H1 (cell line): ENCODE measurements around the gene PLCB1. TPM values are rescaled to one million over a fixed set of nuclear protein-coding genes. Genes with fewer than 3 reads are reported as not detected.

Experiments used
- ATF3 ChIP-seq: IDR thresholded peaks from 2 replicates; pipeline ENCODE4 v1.6.1; 2011; ENCODE audit warnings: low read depth, mild to moderate bottlenecking, low read length; ENCODE audit not compliant: insufficient read depth
- CHD7 ChIP-seq: fragments of 300-600 bp; sonication (generic); IDR thresholded peaks from 2 replicates; pipeline ENCODE4 v1.7.1; 2012; ENCODE audit warnings: low read length, moderate library complexity, mild to moderate bottlenecking, inconsistent platforms; ENCODE audit not compliant: insufficient replicate concordance
- HDAC6 ChIP-seq: IDR thresholded peaks from one replicate; pipeline ENCODE4 v1.7.1; 2012; ENCODE audit warnings: low read depth, mild to moderate bottlenecking, inconsistent platforms, low read length, moderate library complexity
- NANOG ChIP-seq: IDR thresholded peaks from 2 replicates; pipeline ENCODE4 v1.6.1; 2011; ENCODE audit warnings: low read length, low read depth, mild to moderate bottlenecking, inconsistent platforms; ENCODE audit not compliant: insufficient read depth, poor library complexity, severe bottlenecking
- PHF8 ChIP-seq: fragments of 200-600 bp; sonication (generic); conservative IDR thresholded peaks from 2 replicates; pipeline ENCODE4 v1.7.1; 2012; ENCODE audit warnings: low read depth, mild to moderate bottlenecking, inconsistent platforms, low read length, moderate library complexity
- RXRA ChIP-seq: IDR thresholded peaks from 2 replicates; pipeline ENCODE4 v1.6.1; 2011; ENCODE audit warnings: low read depth, mild to moderate bottlenecking, low read length, moderate library complexity; ENCODE audit not compliant: insufficient read depth
- polyA plus RNA-seq, 7 experiments: library from polyadenylated mRNA; depleted of rRNA in 3 of 7; stranded (reverse) in 5 of 7; unstranded in 2 of 7; fragments of >200 nt in 5 of 7; fragments of 200-250 nt in 2 of 7; gene quantifications; 1 replicate in 5 of 7; 2 replicates in 1 of 7; 4 replicates in 1 of 7; pipeline versions ENCODE4 v1.2.1 to v1.2.3, GENCODE V29; 2011 to 2013; ENCODE audit warnings: missing spikeins in 2 of 7, mixed read lengths in 2 of 7
- total RNA-seq: library from RNA; stranded (reverse); fragmentation: NEBNext Ultra II Directional; extraction: Animal tissue kit (Norgen Biotek cat#: 25700); gene quantifications from 2 replicates; pipeline ENCODE4 v1.2.1, GENCODE V29; 2021
- TF ChIP-seq, protein P1 (sequence below), 3 experiments: IDR thresholded peaks; 1 replicate in 2 of 3; 2 replicates in 1 of 3; pipeline versions ENCODE4 v1.5.1 to v1.6.1; 2011; ENCODE audit warnings: low read length in 3 of 3, mild to moderate bottlenecking in 3 of 3, inconsistent platforms in 2 of 3, low read depth in 1 of 3, moderate library complexity in 1 of 3; ENCODE audit not compliant: insufficient read depth in 1 of 3; ENCODE audit errors: control extremely low read depth in 1 of 3

The PLCB1 gene
- total and polyA plus RNA-seq, 2 of the 8 experiments (the other 6 are each of a cell fraction or from before 2014, with no cell fraction given): 2.6 to 9.1 TPM

- no peak for TF ChIP-seq CHD7
- TF ChIP-seq ATF3: no peak
- no peak for TF ChIP-seq PHF8
- TF ChIP-seq RXRA: no peak
- TF ChIP-seq NANOG: no peak
- TF ChIP-seq, protein P1, sequence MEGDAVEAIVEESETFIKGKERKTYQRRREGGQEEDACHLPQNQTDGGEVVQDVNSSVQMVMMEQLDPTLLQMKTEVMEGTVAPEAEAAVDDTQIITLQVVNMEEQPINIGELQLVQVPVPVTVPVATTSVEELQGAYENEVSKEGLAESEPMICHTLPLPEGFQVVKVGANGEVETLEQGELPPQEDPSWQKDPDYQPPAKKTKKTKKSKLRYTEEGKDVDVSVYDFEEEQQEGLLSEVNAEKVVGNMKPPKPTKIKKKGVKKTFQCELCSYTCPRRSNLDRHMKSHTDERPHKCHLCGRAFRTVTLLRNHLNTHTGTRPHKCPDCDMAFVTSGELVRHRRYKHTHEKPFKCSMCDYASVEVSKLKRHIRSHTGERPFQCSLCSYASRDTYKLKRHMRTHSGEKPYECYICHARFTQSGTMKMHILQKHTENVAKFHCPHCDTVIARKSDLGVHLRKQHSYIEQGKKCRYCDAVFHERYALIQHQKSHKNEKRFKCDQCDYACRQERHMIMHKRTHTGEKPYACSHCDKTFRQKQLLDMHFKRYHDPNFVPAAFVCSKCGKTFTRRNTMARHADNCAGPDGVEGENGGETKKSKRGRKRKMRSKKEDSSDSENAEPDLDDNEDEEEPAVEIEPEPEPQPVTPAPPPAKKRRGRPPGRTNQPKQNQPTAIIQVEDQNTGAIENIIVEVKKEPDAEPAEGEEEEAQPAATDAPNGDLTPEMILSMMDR (IDR thresholded peaks at IDR 0.05; ENCODE audit: control extremely low read depth in 1 of 3, insufficient read depth in 1 of 3, low read depth in 1 of 3, low read length in 3 of 3): no peak
- no peak for TF ChIP-seq HDAC6
Measured at GRCh38 chr20:8532169-8532568, 400.1 kb downstream of the PLCB1 start (continued).
